ENCODE results near the gene DNAH12. TPM values are rescaled to one million over a fixed set of nuclear protein-coding genes. Genes with fewer than 3 reads are reported as not detected.

DNAH12 gene
- total and polyA plus RNA-seq, 9 of the 15 experiments (the other 6 are each of a cell fraction or from before 2014, with no cell fraction given) = 0.01 to 0.04 (median 0.01) TPM; not detected in 5

- CTCF ChIA-PET (ENCODE audit: low intra/inter-chr PET ratio) = no interaction called here
- Histone ChIP-seq H3K4me3 (no peak overlapping the region), H3K9ac (ENCODE audit: insufficient read depth in 1 of 2, low read depth in 2 of 2, low read length in 2 of 2) (no peak overlapping the region), H3K9me1 (ENCODE audit: control insufficient read depth, insufficient read depth, low read length) (no peaks in the 10 kb centered on the region), H3K27me3 (ENCODE audit: control insufficient read depth in 2 of 2, insufficient read depth in 2 of 2, low read length in 2 of 2) (no peaks in the 10 kb centered on the region), H3K36me3 (ENCODE audit: control insufficient read depth, insufficient read depth, low read length) (peaks cover 66% of the 10 kb centered on the region; the same call in 2 of the 3 replicates), H3K79me2 (ENCODE audit: control insufficient read depth, insufficient read depth, low read length) (peaks cover 5% of the 10 kb centered on the region; the same call in 1 of the 3 replicates), H3K27ac (ENCODE audit: extremely low read depth, low read depth, low read length) (no peak overlapping the region), H2AFZ (ENCODE audit: low read depth, low read length) (no peak overlapping the region), H4K20me1 (replicated peaks; ENCODE audit: control insufficient read depth, insufficient read depth, low read length) (no peaks in the 10 kb centered on the region), H3K4me1 (replicated peaks in 1 of 2; ENCODE audit: control insufficient read depth in 2 of 2, insufficient read depth in 2 of 2, low read length in 2 of 2) (no peaks in the 10 kb centered on the region; a peak in 1 of 5 replicates), H3K9me3 (replicated peaks; ENCODE audit: control insufficient read depth, insufficient read depth, low read depth, low read length) (no peaks in the 10 kb centered on the region), H3K4me2 (ENCODE audit: insufficient read depth, low read length) (no peak overlapping the region)
- WGBS (ENCODE audit: insufficient coverage, low coverage, missing lambda C conversion rate) = 92% methylated on average over 1 of the region's 2 CpGs
- in situ Hi-C loops (cut with MboI) (no loop called here), intact Hi-C loops (cut with micrococcal nuclease) (no loop called here)
- BruUV-seq (replicated peaks) = no TSS peak
- no peak for ATAC-seq
- POLR2A ChIA-PET = no interaction called here
- DNase-seq (ENCODE audit: extremely low read depth in 1 of 4, low spot score in 3 of 4) = no peak
- no peak for FAIRE-seq
- no peak for TF ChIP-seq SRF (CRISPR knock-in tag; IDR thresholded peaks at IDR 0.05)
- no peak for TF ChIP-seq PPARD (CRISPR knock-in tag; IDR thresholded peaks at IDR 0.05)
- TF ChIP-seq FOXK1 (CRISPR knock-in tag; IDR thresholded peaks at IDR 0.05; ENCODE audit: borderline replicate concordance) = no peak
- no peak for TF ChIP-seq REST (IDR thresholded peaks at IDR 0.05; ENCODE audit: borderline replicate concordance)
- TF ChIP-seq REST (CRISPR knock-in tag; IDR thresholded peaks at IDR 0.05; ENCODE audit: low read depth) = no peak
These were observed 26.7 kb upstream of the DNAH12 start for GRCh38 chr3:57570878-57571277.
